HG02885 (cell line): ENCODE results near the gene COMTD1.

Experiments used
- ATAC-seq: cut with Tn5 transposase; IDR thresholded peaks from one replicate; pipeline ENCODE4 v1.9.1; 2021; ENCODE audit warnings: mild to moderate bottlenecking; ENCODE audit not compliant: unreplicated experiment, poor library complexity

COMTD1 gene

DNA sequence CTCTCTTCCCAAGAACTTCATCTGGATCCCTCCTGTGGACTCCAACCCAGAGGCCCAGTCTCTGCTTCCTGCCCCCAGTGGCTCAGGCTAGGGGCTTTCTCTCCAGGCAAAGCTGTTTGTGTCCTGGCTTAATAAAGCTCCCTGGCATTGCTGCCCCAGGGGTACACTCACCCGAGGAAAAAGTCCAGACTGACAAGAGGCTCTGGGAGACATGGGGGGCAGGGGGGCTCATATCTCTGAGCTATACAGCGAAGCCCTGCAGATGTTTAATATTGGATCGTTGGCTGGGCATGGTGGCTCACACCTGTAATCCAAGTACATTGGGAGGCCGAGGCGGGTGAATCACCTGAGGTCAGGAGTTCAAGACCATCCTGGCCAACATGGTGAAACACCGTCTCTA lies 10.7 kb upstream of the COMTD1 start:
- ATAC-seq, result no peak

DNA sequence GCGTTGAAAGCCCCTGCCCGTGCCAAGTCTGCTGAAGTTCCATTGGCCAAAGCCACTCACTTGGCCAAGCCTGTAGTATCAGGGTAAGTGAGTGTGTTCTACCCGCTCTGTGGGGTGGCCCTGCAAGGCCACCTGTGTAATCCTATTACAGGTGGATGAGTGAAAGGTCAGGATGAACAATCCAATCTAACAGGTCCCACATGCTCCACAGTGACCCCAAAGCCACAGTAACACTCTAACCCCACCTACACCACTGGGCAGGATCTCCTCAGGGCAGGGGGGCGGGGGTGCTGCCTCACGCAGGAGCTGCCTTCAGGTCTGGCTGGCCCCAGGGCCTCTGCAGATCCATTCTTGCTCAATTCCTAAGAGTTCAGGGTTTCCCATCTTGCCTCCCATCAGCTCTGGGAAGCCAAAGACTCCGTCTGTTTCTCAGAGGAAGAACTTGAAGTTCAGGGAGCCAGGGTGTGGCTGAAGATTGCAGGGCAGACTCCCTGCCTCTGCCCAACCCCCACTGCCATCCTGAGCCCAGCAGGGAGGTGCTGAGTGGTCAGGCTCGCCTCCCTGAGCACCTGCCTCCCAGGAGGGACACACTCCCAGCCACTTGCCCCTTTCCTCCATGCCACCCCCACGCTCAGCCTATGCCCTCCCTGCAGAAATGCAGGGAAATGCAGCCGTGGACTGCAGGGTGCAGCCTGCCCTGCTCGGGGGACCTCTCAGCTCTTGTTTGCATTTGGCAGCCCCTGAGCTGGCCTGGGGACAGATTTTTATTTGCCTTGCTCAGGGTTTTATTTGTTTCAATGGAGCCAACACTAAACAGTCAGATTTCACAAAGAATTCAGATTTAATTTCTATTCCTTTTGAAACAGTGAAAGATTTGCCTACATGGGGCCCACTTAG lies 9.8 kb upstream of the COMTD1 start:
- no peak for ATAC-seq

DNA sequence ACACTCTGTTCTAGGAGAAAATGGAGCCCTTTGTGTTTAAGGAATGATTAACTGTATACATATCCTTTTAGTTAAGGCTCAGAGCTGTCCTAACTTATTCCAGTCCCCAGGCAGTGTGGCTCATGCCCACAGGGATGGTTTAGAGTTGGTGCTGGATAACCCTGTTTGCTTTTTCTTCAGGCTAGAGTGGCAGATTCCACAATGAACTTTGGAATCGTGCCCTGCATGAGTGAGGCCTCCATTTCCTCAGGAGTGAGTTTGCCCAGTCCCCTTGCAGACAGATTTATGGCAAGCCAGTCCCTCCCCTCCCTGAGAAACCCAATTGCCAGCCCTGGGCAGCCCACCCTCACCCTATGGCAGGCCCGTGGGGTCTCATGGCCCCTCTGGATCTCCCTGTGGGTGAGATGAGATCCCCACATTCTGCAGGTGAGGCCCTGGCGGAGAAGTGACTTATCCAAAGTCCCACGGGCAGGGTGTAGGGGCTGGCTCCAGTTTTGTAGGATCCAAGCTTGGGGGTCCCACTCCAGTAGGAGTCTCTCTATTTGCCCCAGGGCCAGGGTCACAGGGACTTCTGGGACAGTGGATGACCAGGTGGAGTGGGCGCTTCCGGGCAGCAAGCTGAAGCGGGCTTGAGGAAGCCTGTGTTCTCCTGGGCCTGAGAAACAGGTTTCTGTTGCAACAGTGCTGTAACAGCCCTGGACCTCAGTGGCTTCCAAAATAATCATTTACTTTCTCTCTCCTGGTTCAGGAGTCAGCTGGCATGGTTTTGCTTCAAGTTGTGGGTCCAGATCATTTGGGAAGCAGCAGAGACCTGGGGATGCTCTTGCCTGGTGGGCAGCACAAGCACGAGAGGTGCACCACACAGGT lies 9.0 kb upstream of the COMTD1 start:
- no peak for ATAC-seq

DNA sequence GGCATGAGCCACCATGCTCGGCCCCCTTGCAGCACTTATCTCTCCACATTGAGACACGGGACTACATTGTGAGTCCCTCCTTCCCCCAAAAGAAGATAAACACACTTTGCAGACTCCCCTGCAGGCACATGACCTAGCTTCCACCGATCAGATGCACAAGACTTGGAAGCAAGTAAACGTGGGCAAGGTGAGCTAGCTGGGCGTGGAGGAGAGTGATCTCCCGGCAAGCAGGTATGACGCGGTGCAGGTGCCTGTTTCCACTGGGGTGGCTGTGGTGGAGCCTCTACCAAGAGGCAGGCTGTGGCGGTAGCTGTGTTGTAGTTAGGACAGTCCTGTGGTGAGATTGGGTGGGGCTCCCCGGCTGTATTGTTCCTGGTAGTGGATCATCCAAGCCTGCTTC lies 7.7 kb upstream of the COMTD1 start:
- ATAC-seq, result no peak

DNA sequence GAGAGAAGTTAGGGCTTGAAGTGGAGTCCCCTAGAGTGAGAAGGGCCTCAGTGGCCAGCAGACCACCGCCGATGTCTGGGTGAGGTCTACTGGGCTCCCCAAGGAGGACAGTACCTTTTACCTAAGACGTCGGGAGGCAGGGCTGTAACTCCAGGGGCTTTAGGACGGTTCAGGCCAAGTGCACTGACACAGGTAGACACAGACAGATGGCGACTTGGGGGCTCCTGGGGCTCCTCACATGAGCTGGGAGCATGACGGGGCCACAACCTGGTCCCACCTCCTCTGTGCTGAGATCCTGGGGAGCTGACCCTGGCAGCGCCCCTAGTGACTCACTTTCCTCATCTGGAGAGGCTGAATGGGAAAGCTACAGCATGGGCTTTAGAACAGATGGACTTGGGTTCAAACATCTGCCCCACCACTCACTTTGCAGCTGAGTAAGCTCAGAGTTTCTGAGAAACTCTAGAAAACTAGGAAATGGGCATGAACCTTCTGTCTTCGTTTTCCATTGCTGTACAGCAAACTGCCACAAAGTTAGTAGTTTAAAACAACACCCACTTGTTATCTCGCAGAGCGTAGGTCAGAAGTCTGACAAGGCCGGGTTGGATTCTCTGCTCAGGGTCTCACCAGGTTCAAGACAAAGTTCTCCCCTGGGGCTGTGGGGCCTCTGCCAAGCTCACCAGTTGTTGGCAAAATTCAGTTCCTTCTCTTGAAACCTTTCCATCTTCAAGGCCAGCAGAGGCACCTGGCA lies 4.7 kb upstream of the COMTD1 start:
- ATAC-seq, result no peak

DNA sequence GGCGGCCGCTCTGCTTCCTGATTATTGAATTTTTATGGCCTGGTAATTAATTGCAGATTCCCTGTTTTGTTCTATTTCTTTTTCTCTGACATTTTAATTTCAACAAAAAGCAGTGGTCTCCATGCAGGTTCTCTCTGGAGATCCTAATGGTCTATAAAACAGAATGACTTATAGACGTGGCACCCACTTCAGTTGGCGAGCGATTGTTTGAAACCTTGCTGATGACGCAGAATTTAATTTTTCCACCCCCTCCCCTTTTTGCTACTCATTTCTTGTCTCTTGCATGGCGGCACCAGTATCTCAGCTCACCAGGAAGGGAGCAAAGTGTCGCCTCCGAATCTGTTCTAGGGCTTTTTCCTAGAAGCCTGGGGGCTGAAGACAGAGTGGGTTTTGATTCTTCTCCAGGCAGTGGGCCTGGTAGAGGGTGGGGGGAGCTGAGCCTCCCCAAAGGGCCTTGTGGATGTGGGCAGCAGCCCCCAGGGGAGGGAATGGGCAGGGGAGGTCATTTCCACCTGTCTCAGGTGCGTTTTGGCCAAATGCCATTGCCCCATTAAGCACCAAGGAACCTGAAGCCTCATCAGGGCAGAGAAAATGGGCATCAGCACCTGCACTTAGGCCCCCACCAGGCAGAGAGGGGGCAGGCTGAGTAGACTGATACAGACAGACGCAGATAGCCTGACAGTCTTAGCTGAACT lies 3.5 kb upstream of the COMTD1 start:
- no peak for ATAC-seq

DNA sequence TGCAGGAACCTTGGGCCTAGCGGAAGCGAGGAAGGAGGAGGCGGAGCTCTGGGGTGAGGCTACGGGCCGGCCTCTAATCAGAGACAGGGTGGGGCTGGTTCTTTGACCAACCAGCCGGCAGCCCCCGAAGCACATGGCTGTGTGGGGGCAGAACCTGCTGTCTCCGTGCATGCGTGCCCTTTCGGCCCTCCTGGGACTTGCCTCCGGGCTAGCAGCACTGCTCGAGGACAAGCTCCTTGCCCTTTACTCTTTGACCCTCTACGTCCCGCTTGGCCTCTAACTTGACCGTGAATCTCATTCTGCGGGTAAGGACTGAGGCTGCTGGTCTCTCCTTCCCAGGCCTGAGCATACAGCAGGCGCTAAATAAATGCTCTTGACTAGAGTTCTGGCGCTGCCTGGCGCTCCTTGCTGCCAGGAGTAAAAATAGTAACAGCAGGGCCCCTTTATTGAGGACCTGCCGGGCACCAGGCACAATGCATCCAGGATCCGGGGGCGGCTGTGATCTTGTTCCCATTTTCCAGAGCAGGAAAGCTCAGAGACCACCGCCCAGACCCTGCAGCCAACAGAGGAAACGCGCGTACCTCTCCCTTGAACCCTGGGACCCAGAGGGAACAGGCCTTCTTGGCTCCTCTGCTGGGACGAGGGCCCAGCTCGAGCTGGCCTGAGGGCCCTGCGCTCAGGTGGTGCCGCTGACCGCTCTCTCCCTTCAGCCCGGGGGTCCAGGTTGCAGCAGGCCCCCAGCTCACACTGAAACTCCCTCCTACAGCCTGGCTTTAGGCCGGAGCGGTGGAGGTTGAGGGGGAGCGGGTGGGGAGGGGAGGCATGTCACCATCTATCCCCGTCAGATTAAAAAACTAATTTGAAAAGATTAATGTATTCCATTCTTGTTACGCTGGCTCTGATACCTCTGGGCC lies 2.7 kb upstream of the COMTD1 start:
- ATAC-seq, result no peak

DNA sequence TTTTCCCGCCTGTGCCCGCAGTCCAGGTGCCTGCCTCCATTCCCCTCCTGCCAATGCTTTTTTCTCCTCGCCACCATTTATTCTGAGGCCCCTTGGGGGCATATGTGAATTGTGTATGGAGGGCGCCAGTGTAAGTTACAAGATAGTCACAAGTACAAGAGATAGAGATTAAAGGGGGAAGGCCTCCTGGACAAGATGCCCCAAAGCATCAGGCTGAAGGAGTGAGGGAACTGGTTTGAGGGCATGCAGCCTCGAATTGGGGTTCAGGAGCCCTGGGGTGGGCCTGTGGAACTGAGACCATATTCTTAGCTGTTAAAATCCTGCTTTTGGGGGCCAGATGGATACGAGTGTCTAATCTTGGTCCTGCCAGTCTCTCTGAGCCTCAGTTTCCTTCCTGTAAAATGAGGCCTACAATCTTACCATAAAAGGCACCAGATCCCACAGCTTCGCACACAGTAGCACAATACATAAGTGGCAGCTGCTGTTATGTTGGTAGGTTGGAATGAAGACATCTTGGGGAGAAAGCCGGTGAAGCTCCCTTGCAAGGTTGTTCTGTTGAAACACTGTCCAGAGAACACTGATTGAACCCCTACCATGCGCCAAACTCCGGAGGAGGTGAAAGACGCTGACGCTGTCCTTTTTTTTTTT lies 545 bp upstream of the COMTD1 start:
- peak; percentile 1 for ATAC-seq

DNA sequence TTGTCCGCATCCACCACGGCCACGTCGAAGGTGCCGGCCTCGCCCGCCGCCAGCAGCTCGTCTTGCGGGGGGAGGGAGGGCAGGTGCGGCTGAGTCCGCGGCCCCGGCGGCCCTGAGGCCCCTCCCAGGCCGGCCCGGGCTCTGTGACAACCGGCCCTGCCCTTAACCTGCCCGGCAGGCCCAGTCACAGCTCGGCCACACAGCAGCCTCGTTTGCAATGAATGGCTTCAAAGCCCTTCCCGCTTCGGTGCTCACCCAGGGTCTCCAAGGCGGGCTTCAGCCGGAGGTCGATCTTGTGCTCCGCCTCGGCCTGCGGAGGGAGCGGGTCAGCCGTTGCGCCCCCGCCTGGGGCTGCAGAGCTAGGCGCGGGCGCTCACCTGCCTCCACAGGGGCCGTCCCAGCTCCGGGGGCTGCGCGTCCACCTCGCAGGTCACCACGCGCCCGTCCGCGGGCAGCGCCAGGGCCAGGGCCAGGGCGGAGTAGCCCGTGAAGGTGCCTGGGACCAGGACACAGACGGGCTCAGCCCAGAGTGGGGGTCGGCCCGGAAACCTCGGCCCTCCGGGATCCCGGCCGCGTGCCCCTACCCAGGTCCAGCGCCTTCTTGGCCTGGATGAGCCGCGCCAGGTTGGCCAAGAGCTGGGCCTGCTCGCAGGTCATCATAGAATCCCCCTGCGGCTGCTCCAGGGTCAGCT lies 928 bp downstream of the COMTD1 start:
- ATAC-seq, result peak; percentile 3

DNA sequence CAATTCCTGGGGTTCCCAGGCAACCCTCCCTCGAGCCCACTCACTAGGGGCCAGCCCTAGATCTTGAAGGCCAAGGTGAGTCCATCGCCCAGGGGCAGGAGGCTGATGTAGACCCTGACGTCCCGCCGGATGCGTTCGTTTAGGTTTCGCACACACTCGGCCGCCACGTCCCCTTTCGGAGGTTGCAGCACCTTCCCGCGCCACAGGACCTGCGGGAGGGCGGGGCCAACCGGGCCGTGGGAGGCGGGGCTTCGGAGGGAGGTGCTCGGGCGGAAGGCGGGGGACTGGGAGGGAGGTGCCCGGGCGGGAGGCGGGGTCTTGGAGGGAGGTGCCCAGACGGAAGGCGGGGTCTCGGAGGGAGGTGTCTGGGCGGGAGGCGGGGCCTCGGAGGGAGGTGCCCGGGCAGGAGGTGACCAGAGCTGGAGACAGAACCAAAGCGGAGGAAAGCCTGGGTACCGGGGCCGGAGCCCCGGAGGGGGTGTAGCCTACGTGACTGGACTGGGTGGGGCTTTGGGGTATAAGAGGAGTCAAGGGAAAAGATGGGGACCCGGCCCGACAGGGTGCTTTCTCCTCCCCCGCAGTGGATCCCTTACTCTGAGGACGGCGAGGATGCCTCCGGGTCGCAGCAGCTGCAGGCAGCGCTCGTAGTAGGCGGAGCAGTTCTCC lies 1.6 kb downstream of the COMTD1 start:
- ATAC-seq, result peak; percentile 56

DNA sequence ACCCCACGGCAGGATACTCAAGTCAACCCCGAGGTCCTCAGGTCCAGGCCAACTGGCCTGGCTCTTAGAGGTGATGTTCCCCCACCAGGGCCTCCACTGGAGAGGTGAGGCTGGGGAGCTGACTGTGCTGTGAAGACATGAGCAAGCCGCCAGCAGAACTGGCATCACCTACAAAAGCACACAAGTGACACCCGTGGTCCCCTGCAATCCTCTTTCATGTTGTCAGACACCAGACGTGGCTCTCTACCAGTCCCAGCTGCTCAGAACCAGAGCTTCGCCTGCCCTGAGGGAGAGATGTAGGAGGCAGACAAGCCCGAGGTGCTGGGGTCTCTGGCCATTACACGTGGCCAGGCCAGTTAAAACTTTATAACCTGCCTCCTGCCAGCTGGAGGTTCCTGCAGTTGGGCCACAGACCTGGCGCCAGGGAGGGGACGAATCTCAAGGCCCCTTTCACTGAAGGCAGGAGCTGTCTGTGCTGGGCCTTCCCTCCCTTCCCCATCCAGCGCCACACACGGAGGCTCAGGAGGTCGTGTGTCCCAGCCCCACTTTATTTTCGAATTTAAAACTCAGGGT lies 2.2 kb downstream of the COMTD1 start:
- no peak for ATAC-seq

DNA sequence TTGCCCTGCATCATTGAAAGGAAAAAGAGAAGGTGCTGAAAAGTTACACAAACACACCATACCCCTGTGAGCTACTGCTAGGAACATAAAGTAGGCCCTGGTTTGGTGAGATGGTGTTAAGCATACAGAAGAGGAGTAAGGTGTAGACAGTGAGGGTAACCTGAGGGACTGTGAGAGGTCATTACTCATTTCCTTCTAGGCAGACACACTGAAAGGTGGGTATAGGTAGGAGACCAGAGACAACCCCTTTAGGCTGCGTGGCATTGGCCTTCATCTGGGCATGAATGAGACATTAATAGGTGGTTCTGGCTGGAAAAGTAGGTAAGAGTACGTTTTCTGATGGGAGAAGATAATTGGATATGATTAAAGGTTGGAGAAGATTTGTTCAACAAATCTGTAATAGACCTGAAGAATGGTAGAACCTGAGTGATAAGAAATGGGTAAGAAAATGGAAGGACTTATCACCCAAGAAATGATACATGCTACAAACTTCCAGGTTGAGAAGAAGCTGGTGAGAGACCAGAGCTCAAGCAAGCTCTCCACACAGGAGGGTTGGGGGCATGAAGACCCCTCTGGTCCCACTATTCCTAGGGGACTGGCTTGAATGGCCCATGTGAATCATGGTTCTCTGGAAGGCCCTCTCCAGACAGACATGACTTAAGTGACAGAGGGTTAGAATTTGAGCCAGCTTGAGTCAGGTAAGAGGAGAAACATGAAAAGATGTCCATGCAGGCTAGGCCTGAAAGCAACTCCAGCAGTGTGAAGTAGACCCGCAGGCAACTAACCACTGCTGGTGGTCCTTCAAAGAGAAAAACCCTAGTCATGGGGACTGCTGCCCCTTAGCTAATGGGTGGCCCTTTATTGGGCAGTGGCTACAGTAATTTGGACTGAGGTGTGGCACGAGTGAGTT lies 3.8 kb downstream of the COMTD1 start:
- ATAC-seq, result no peak

DNA sequence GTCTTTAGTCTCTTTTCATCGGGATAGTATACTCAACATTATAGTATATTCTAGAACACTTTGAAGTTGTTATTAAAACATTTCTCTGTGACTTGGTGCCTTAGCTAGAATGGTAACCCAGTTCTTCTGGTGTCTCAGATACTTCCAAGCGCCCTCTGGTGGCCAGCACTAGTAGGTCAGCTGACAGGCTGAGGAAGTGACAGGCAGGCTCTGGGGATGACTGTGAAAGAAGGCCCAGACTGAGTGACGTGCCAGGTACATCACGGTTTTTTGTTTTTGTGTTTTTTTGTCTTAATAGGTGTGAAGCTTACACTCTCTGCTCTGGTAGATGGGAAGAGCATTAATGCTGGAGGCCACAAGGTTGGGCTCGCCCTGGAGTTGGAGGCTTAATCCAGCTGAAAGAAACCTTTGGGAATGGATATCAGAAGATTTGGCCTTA lies 5.1 kb downstream of the COMTD1 start:
- peak; percentile 42 for ATAC-seq

DNA sequence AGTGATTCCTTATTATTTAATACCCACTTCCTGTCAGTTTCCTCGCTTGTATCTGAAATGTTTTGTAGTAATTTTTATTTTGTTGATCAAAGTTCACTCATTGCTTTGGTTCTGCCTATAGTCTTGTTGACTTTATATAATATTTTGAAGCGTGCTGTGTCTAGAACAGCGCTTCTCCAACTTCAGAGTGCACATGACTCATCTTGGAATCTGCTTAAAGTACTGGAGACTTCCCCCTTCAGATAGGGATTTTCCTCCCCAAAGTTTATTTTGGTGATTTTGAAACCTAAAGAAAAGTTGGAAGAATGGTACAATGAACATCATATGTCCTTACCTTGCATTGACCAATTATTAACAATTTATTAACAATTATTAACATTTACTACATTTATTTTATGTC lies 5.8 kb downstream of the COMTD1 start:
- ATAC-seq, result no peak

DNA sequence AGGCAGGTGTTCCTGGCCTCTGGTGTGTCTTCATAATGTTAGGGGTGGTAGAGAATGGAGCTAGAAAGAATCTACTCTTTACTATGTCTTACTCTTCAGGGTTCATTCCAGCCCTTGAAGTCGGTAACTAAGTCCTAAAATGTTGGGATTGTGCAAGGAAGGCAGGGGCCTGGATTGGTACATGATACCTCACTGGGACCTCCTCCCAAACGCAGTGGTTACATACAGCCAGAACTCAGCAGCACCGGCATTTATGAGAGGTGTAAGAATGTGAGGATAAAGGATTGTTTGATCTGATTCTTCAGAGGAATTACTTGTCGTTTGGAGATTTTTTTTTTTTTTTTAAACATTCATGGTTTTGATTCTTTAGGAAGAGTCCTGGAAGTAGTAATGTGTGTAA lies 6.9 kb downstream of the COMTD1 start:
- no peak for ATAC-seq

DNA sequence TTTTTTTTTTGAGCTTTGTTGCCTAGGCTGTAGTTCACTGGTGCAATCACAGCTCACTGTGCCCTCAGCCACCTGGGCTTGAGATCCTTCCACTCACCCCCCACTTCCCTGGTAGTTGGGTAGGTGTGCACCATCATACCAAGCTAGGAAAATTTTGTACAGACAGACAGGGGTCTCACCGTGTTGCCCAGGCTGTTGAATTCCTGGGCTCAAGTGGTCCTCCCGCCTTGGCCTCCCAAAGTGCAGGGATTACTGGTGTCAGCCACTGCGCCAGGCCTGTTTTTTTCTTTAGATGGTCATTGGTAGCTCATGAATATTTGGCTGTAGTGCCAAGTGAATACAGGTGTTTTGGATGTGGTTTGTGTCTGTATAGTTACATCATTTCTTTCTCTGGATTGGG lies 7.5 kb downstream of the COMTD1 start:
- ATAC-seq, result no peak
